ENCODE data around the gene LINS1. TPM values are rescaled to one million over a fixed set of nuclear protein-coding genes. Genes with fewer than 3 reads are reported as not detected.
A peak's percentile ranks its signal among the peaks of the same experiment; 100 is the strongest.

The LINS1 gene
- total RNA-seq, 4 donors from 2014 or later = 32.9 to 63.0 (median 53.3) TPM

GRCh38 chr15:100602823-100603393 is 924 bp upstream of the LINS1 start:
- no peaks in the 10 kb centered on the region for H3K27me3 ChIP-seq
- H3K9me3 ChIP-seq = no peaks in the 10 kb centered on the region
- DNase-seq = peak in 1 of 2 donors; percentile 19
- peak overlapping the region; percentile 75 to 91 (median 90) for H3K4me3 ChIP-seq (replicated peaks in 1 of 3)
- intact Hi-C loops (cut with DNase I) = loop anchor here (10.0 kb wide), 1 partner anchor 258 kb away; the partner anchor contains the start of gene ADAMTS17
- H3K36me3 ChIP-seq = no peaks in the 10 kb centered on the region
- no peak for TF ChIP-seq POLR2A (IDR thresholded peaks at IDR 0.05)
- TF ChIP-seq, protein P1, sequence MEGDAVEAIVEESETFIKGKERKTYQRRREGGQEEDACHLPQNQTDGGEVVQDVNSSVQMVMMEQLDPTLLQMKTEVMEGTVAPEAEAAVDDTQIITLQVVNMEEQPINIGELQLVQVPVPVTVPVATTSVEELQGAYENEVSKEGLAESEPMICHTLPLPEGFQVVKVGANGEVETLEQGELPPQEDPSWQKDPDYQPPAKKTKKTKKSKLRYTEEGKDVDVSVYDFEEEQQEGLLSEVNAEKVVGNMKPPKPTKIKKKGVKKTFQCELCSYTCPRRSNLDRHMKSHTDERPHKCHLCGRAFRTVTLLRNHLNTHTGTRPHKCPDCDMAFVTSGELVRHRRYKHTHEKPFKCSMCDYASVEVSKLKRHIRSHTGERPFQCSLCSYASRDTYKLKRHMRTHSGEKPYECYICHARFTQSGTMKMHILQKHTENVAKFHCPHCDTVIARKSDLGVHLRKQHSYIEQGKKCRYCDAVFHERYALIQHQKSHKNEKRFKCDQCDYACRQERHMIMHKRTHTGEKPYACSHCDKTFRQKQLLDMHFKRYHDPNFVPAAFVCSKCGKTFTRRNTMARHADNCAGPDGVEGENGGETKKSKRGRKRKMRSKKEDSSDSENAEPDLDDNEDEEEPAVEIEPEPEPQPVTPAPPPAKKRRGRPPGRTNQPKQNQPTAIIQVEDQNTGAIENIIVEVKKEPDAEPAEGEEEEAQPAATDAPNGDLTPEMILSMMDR (IDR thresholded peaks at IDR 0.05) = no peak
- WGBS, 2 donors = 1 to 5% methylated on average over 5 to 16 of the region's 16 CpGs
- peak overlapping the region in 2 of 3 donors; percentile 62 to 73 for H3K27ac ChIP-seq
- peaks cover 25 to 38% of the 10 kb centered on the region in 2 donors for H3K4me1 ChIP-seq

GRCh38 chr15:100601617-100602063 is 344 bp downstream of the LINS1 start:
- H3K4me1 ChIP-seq = peaks cover 38 to 51% of the 10 kb centered on the region in 2 donors
- H3K27ac ChIP-seq = peak overlapping the region; percentile 34 to 74 (median 65)
- intact Hi-C loops (cut with DNase I) = loop anchor here (10.0 kb wide), 1 partner anchor 257 kb away; the partner anchor contains the start of gene ADAMTS17
- no peaks in the 10 kb centered on the region for H3K27me3 ChIP-seq
- no peaks in the 10 kb centered on the region for H3K9me3 ChIP-seq
- TF ChIP-seq POLR2A (IDR thresholded peaks at IDR 0.05) = peak in 1 of 2 donors; percentile 22
- TF ChIP-seq, protein P1 (IDR thresholded peaks at IDR 0.05) = no peak
- H3K36me3 ChIP-seq = no peaks in the 10 kb centered on the region
- WGBS, 2 donors = 0 to 1% methylated on average over 21 of the region's 21 CpGs
- no peak for DNase-seq
- peak overlapping the region; percentile 84 to 88 (median 87) for H3K4me3 ChIP-seq (replicated peaks in 1 of 3)

- 1 to 2% methylated on average over 10 of the region's 10 CpGs for WGBS, 2 donors
- Histone ChIP-seq H3K4me1 (peaks cover 43 to 56% of the 10 kb centered on the region in 2 donors), H3K9me3 (no peaks in the 10 kb centered on the region), H3K27ac (no peak overlapping the region), H3K27me3 (no peaks in the 10 kb centered on the region), H3K36me3 (no peaks in the 10 kb centered on the region), H3K4me3 (replicated peaks in 1 of 3) (peak overlapping the region; percentile 84 to 88 (median 87))
- TF ChIP-seq, protein P1 (IDR thresholded peaks at IDR 0.05) = no peak
- TF ChIP-seq POLR2A (IDR thresholded peaks at IDR 0.05) = no peak
- DNase-seq = peak; percentile 33 to 38
- intact Hi-C loops (cut with DNase I) = loop anchor here (10.0 kb wide), 1 partner anchor 256 kb away; the partner anchor contains the start of gene ADAMTS17
Observed at GRCh38 chr15:100601163-100601562, 821 bp downstream of the LINS1 start.

DNA sequence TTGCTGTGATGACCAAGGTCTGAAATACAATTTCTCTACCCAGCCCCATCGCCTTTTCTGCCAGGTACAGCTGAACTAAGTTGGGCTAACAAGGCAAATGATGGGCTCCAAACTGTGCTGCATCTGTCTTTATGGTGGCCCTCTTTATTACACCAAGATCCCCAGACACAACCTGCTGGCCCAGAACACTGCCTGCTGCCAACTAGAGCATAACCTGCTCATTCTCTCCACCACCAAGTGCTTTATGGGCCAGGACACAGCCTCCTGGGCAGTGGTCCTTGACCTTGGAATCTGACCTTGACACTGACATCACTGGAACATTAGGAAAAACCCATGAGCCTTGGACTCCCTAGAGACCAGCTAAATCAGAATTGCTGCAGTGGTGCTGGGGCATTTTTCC is 3.3 kb downstream of the LINS1 start:
- WGBS, 2 donors = 93 to 100% methylated on average over 1 of the region's 1 CpG
- H3K4me3 ChIP-seq (replicated peaks in 1 of 3) = no peak overlapping the region
- no peaks in the 10 kb centered on the region for H3K9me3 ChIP-seq
- intact Hi-C loops (cut with DNase I) = no loop called here
- TF ChIP-seq, protein P1 (IDR thresholded peaks at IDR 0.05) = no peak
- TF ChIP-seq POLR2A (IDR thresholded peaks at IDR 0.05) = no peak
- H3K27me3 ChIP-seq = no peaks in the 10 kb centered on the region
- H3K4me1 ChIP-seq = peaks cover 42 to 61% of the 10 kb centered on the region in 2 donors
- DNase-seq = peak; percentile 65 to 69
- peak overlapping the region in 2 of 3 donors; percentile 52 to 58 for H3K27ac ChIP-seq
- H3K36me3 ChIP-seq = no peaks in the 10 kb centered on the region

DNA sequence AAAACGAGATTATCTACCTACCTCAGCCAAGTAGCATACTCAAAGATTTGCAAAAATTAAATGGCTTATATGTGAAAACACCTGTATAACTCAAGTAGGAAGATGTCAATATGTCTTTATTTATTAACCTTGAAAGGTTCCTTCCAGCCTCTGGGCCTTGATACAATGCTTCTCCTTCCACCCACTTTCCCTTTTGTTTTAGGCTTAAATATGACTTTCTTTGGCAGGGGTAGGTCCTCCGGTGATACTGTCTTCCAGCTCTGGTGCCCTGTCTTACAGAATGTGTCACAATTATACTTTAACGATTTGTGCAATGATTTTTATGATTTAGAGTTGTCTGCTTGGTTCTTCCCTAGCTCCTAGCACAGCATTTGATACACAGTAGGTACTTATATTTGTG is 4.1 kb downstream of the LINS1 start:
- intact Hi-C loops (cut with DNase I) = no loop called here
- 89 to 92% methylated on average over 3 of the region's 3 CpGs for WGBS, 2 donors
- no peaks in the 10 kb centered on the region for H3K36me3 ChIP-seq
- TF ChIP-seq, protein P1 (IDR thresholded peaks at IDR 0.05) = no peak
- TF ChIP-seq POLR2A (IDR thresholded peaks at IDR 0.05) = no peak
- DNase-seq = no peak
- H3K4me1 ChIP-seq = peaks cover 34 to 54% of the 10 kb centered on the region in 2 donors
- H3K4me3 ChIP-seq (replicated peaks in 1 of 3) = no peak overlapping the region
- peak overlapping the region in 2 of 3 donors; percentile 23 to 52 for H3K27ac ChIP-seq
- no peaks in the 10 kb centered on the region for H3K27me3 ChIP-seq
- no peaks in the 10 kb centered on the region for H3K9me3 ChIP-seq
